Stimulated activated CD4-positive, alpha-beta T cell treated with anti-CD3 and anti-CD28 coated beads, Interleukin-1b, Interleukin-23, amount 100 ng/mL, for 4 hours (primary cell): Measurements from ENCODE around the gene EIF2A.
"Not testable (repeated sequence)": the region's sequence is repeated elsewhere in the genome, so short reads cannot be mapped to it uniquely, and the experiment has no call there.

Source experiments
- DNase-seq, 2 donors: peaks; one replicate each; pipeline ENCODE4 v3.0.0-alpha.2; 2020; ENCODE audit warnings: low read depth in 2 of 2

EIF2A gene

DNA sequence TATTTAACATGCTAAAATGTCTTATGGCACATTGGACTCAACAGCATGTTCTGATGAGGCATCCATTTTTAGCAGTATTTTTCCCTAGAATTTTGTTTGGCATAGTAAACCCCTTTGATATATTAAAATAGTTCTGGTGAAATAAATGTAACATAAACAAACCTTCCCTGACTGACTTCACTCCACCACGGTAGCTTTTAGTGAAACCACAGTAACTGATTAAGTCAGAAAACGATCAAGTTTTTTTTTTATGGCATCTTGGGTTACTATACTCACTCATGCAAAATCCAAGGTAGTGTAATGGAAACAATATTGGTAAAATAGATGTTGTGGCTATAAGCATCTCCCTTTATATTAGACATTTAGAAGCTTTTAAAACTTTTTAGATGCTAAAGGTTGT is 3.1 kb upstream of the EIF2A start:
- no peak for DNase-seq

- no peak for DNase-seq
Observed at GRCh38 chr3:150544041-150544440, 2.5 kb upstream of the EIF2A start.

DNA sequence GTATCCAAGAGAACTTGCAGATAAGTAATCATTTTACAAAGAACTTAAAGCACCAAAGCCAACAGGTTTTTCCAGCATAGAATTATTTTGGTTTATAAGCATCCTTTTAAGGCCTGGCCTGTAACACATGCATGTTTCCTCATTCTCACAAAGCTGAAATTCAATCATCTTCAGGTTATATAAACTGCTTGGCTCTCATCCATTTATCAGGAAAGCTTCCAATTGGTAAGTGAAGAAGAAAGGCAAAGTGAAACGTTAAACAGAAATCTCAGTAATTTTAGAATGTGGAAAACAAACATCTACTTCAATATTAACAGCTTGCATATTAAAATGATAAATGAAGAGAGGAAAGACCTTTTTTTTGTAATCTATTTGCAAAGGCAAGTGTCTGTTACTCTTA is 1.9 kb upstream of the EIF2A start:
- no peak for DNase-seq

DNA sequence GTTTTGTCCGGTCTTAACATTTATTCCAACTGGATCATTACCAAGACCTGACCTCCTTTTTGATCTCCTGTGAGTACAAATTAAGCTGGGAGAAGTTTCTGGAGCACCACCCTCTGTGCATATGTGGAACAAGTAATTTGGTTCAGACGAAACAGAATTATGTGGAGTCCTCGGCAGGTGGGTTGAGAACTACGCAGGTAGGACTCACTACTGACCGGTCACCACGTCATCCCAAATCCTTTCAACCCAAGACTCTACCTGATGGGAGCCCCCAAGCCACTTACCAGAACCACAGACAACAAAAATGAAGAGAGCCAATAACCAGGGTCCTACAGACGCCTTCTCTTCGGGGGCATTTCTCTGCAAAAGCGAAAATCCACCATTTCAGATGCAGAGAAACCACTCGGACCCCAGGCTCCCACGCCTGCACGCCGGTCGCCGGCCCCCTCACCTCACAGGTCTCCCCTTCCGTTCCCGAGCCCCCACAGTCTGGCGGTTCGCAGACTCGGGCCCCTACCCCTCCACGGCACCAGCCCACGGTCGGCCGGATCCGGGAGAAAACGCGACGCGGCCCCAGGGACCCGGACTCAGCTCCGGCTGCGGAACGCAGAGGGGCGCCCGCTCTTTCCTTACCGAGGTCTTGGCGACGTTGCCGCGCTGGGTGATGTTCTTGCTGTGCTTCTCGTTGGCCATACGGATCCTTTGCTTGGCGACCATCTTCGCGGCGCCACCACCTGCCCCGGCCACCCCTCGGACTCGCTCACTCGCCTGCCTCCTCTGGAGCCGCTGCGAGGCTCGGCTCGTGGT is 965 bp upstream of the EIF2A start:
- DNase-seq: peak; percentile 15 to 41

DNA sequence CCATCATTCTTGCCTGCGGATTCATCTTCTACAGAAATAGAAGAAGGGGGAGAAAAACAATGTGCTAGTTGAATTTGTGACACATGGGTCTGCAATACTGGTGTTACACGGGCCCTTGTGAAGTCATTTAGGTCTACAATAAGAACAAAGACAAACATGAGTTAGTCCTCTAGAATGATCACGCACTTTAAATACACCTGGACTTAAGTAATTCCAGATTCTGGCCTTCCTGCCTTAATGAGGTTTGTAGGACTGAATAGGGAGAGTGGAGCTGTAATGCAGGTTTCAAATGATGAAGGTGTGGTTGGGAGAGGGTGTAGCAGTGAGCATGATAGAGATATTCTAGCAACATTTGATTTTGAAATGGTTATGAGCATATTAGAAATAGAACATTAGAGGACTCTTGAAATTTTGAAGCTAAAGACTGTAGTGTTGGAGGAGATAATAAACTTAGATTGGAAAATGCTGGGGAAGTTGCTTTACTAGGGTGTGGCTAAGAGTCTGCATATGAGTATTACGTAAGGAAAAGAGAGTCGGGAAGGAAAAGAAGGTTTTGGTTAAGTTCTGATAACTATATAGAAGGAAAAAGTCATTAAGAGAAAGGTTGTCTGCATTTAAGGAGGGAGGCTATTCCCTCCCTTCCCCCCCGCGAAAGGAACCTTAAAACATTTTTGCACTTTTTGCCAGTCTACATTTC is 606 bp downstream of the EIF2A start:
- DNase-seq: no peak

- no peak for DNase-seq
Observed at GRCh38 chr3:150555859-150556436, 9.4 kb downstream of the EIF2A start.

GRCh38 chr3:150556792-150557191 is 10.2 kb downstream of the EIF2A start:
- DNase-seq: no peak

DNA sequence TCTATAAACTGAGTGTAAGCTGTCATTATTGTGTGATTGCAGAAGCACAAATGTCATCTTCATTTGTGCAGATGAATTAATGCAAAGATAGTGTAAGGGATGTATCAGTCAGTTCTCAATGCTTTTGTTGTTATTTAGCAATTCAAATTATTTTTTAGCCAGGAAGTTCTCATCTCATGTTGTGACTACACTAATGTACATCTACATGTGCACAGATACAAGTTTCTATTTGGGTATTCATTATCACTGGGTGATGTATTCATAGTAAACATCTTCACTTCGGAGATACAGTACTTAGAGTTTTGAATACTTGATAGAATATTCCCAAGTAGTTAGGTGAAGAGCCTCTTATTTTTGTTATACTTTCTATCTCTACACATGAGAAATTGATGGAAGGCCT is 11.1 kb downstream of the EIF2A start:
- DNase-seq: no peak

GRCh38 chr3:150564243-150564642 is 17.7 kb downstream of the EIF2A start:
- DNase-seq: no peak

DNA sequence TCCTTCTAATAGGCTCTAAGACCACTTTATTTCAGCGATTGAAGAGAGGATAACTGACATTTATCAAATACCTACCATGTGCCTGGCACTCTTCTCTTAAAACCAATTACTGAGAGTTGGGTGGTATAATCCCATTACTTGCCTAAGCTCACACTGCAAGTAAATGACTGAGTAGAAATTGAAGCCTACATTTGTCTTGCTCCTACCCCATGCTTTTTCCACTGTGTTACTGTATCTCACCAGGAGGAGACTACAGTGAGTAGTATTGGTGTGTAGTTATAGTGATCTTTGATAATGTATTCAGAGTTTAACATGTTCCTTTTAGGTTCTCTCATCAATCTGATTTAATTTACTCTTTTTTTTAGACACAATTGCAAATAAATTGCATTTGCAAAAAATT is 20.7 kb downstream of the EIF2A start:
- DNase-seq: no peak

DNA sequence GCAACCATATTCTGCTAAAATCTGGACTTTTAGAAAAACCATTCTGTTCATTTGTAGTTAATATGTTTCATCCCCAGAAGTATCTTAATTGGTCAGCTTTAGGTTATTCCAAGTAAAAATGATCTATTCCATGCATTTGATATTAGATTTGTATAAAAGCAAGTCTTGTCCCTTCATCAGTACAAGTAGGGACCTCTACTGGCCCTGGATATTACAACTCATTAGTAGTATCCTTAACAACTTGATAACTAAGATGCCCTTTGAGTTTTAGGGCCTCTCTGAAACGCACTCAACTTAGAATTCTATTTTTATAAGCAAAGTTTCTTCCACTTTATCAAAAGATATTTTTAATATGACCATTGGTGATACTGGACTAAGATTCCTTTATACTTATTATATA is 31.3 kb downstream of the EIF2A start:
- DNase-seq: no peak

DNA sequence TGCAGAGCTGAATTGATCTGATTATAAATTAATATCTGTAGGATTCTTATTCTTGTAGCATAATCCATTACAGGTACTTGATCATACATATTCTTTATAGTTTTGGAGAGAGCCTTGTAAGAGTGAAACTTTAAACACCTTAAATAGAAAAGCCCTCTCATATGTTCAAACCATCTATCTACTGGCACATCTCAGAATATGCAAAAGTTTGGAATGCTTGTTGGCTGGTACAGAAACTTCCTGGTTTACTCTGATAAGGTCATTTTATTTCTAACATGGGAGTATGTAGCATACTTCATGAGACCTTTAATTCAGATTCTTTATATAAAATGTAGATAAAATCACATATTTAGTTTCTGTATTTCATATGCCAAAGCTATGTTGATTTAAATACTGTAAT is 34.6 kb downstream of the EIF2A start:
- no peak for DNase-seq

DNA sequence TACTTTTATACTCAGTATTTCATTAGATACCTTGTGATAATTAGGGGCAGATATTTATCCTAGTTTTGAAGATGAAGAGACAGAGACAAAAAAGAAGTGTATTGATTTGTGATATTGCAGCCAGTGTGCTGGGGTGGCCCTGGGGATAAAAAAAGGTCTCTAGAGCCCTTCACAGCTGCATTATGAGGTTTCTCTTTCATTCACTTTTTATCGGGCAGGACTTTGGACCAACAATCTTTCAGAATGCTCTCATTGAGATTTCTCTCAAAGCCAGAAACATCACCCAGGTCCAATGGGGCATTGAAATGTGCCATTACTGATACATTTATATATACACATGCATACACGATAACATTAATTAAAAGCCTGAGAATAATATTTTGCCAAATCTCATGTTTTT is 36.0 kb downstream of the EIF2A start:
- DNase-seq: no peak

- DNase-seq: no peak
Observed at GRCh38 chr3:150583028-150583427, 36.4 kb downstream of the EIF2A start.

GRCh38 chr3:150588027-150588830 is 41.6 kb downstream of the EIF2A start:
- no peak for DNase-seq

GRCh38 chr3:150589759-150590158 is 43.2 kb downstream of the EIF2A start:
- DNase-seq: no peak

DNA sequence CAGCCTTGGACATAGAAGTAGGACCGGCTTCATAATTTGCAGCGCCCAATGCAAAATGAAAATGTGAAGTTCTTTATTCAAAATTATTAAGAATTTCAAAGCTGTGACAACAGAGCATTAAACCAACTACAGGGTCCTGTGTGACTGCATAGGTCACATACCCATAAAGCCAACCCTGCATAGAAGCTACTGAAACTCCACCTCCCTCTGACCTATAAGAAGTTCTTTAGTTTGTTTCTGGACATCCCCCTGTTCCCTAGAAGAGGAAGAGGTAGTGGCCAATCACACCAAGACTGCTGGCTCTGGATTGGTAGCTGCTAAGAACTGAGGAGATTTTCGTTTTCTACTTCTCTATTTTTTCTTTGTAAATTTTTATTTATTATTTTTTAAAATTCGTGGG is 47.6 kb downstream of the EIF2A start:
- no peak for DNase-seq

DNA sequence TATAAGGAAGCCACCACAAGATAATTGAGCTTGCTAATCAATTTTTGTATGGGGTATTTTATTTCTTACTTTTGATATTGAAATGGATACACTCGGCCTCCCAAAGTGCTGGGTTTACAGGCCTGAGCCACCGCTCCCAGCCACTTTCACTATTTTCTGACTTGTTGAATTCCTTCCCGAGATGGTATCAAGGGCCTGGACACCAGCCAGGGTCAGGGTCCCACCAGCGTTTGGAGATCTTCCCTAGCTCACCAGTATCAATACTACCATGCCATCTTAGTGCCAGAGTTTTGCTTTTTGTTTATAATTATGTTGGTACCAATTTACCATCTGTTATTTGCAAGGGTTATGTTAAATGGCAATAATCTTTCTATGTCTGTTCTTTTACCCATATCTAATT is 51.1 kb downstream of the EIF2A start:
- no peak for DNase-seq

- no peak for DNase-seq
Observed at GRCh38 chr3:150599611-150600297, 53.2 kb downstream of the EIF2A start.

DNA sequence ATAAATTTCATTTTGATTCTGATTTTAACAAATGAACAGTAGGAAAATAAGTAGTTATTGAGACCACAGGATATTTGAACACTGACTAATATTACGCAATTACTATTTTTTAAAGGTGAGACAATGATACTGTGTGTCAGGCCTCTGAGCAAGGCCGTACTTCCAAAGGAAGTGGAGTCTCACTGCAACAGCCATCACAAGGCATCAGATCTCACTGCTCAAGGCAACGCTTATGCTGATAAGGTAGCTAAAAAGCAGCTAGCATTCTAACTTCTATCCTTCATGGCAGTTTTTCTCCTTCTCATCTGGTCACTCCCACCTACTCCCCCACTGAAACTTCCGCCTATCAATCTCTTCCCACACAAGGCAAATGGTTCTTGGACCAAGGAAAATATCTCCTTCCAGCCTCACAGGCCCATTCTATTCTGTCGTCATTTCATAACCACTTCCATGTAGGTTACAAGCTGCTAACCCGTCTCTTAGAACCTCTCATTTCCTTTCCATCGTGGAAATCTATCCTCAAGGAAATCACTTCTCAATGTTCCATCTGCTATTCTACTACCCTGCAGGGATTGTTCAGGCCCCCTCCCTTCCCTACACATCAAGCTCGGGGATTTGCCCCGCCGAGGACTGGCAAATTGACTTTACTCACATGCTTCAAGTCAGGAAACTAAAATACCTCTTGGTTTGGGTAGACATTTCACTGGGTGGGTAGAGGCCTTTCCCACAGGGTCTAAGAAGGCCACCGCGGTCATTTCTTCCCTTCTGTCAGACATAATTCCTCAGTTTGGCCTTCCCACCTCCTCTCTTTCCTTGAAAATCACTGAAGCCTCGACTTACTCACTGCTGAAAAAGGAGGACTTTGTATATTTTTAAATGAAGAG is 54.3 kb downstream of the EIF2A start:
- DNase-seq: not testable (repeated sequence)
